ENCODE data around the gene YBX3.

Gene YBX3

GRCh38 chr12:10725003-10725402 is 1.9 kb upstream of the YBX3 start:
- TF ChIP-seq TSHZ2 (CRISPR knock-in tag; IDR thresholded peaks at IDR 0.05) (no peak), BACH2 (CRISPR knock-in tag; IDR thresholded peaks at IDR 0.05; ENCODE audit: borderline replicate concordance) (no peak), PPARA (CRISPR knock-in tag; IDR thresholded peaks at IDR 0.05; ENCODE audit: borderline replicate concordance) (no peak), TCF4 (CRISPR knock-in tag; IDR thresholded peaks at IDR 0.05; ENCODE audit: borderline replicate concordance) (no peak), RARB (CRISPR knock-in tag; IDR thresholded peaks at IDR 0.05) (no peak), CSRNP3 (CRISPR knock-in tag; IDR thresholded peaks at IDR 0.05) (no peak), ZNF565 (CRISPR knock-in tag; conservative IDR thresholded peaks at IDR 0.05; ENCODE audit: low read depth) (no peak), PATZ1 (CRISPR knock-in tag; IDR thresholded peaks at IDR 0.05; ENCODE audit: borderline replicate concordance) (no peak), POU6F1 (CRISPR knock-in tag; IDR thresholded peaks at IDR 0.05; ENCODE audit: borderline replicate concordance, low read depth) (no peak), ARNTL (CRISPR knock-in tag; IDR thresholded peaks at IDR 0.05; ENCODE audit: borderline replicate concordance, low read depth) (no peak), CREB5 (CRISPR knock-in tag; IDR thresholded peaks at IDR 0.05; ENCODE audit: low read depth) (no peak), SNAI2 (CRISPR knock-in tag; IDR thresholded peaks at IDR 0.05) (no peak), ISL1 (CRISPR knock-in tag; IDR thresholded peaks at IDR 0.05) (no peak), TOX (CRISPR knock-in tag; IDR thresholded peaks at IDR 0.05; ENCODE audit: borderline replicate concordance) (no peak), OSR1 (CRISPR knock-in tag; IDR thresholded peaks at IDR 0.05) (no peak), ZFP3 (CRISPR knock-in tag; IDR thresholded peaks at IDR 0.05) (no peak), ESRRG (CRISPR knock-in tag; IDR thresholded peaks at IDR 0.05) (no peak), ZNF70 (CRISPR knock-in tag; IDR thresholded peaks at IDR 0.05) (no peak), GLIS3 (CRISPR knock-in tag; IDR thresholded peaks at IDR 0.05) (no peak)
- ATAC-seq, result no peak

GRCh38 chr12:10722502-10722904 is 620 bp downstream of the YBX3 start:
- ATAC-seq, result peak; percentile 49; the same call in 1 of the 3 replicates
- TF ChIP-seq PPARA (CRISPR knock-in tag; IDR thresholded peaks at IDR 0.05; ENCODE audit: borderline replicate concordance) (no peak), ISL1 (CRISPR knock-in tag; IDR thresholded peaks at IDR 0.05) (no peak), ZFP3 (CRISPR knock-in tag; IDR thresholded peaks at IDR 0.05) (no peak), GLIS3 (CRISPR knock-in tag; IDR thresholded peaks at IDR 0.05) (no peak), TSHZ2 (CRISPR knock-in tag; IDR thresholded peaks at IDR 0.05) (no peak), ESRRG (CRISPR knock-in tag; IDR thresholded peaks at IDR 0.05) (no peak), ZNF70 (CRISPR knock-in tag; IDR thresholded peaks at IDR 0.05) (no peak), ZNF8 (CRISPR knock-in tag; IDR thresholded peaks at IDR 0.05) (no peak), ZC3H10 (CRISPR knock-in tag; IDR thresholded peaks at IDR 0.05) (no peak), ARNTL (CRISPR knock-in tag; IDR thresholded peaks at IDR 0.05; ENCODE audit: borderline replicate concordance, low read depth) (no peak), PATZ1 (CRISPR knock-in tag; IDR thresholded peaks at IDR 0.05; ENCODE audit: borderline replicate concordance) (no peak), CREB5 (CRISPR knock-in tag; IDR thresholded peaks at IDR 0.05; ENCODE audit: low read depth) (no peak), POU6F1 (CRISPR knock-in tag; IDR thresholded peaks at IDR 0.05; ENCODE audit: borderline replicate concordance, low read depth) (no peak)
